ENCODE results near the gene CGREF1. TPM values are rescaled to one million over a fixed set of nuclear protein-coding genes. Genes with fewer than 3 reads are reported as not detected.
A peak's percentile ranks its signal among the peaks of the same experiment; 100 is the strongest.

The CGREF1 gene
- total RNA-seq, 1 experiment from 2014 or later: 5.0 TPM

DNA sequence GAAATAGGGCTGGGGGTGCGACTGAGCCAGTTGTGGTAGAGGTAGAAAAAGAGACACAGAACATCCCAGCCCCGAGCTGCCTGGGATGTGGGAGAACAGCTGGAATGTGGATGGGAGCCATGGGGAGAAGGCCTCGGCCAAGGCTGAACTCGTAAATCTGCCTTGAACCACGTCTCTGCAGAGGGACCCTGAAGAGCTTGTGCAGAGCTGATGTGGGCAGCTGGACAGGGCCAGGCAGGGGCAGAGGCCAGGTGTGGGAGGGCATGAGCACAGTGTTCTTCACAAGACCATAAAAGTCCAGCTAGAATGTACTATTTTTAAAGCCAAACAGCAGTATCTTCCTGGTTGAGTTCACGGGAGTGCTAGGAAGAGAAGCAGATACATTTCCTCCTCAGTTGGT lies 35.6 kb upstream of the CGREF1 start:
- BruUV-seq (replicated peaks): no TSS peak
- POLR2A ChIA-PET: no interaction called here
- no peaks in the 10 kb centered on the region for H3K36me3 Mint-ChIP-seq (ENCODE audit: insufficient read depth, unreplicated experiment)
- CTCF ChIA-PET: interaction anchor here (1.6 to 6.6 kb wide), 2 partner anchors 16 to 37 kb away, joined by 8 to 67 read pairs; no protein-coding TSS in a partner anchor
- H3K27ac Mint-ChIP-seq (ENCODE audit: unreplicated experiment): no peak overlapping the region
- no peak overlapping the region for H3K4me3 Mint-ChIP-seq (ENCODE audit: unreplicated experiment)
- no peak overlapping the region for H3K4me3 ChIP-seq (ENCODE audit: low read depth, low read length)
- H3K27me3 Mint-ChIP-seq (ENCODE audit: insufficient read depth, unreplicated experiment): no peaks in the 10 kb centered on the region
- no peaks in the 10 kb centered on the region for H3K36me3 ChIP-seq (ENCODE audit: control insufficient read depth, insufficient read depth, low read length)
- H3K4me1 Mint-ChIP-seq (ENCODE audit: low read depth, unreplicated experiment): no peaks in the 10 kb centered on the region
- H3K9me3 ChIP-seq: no peaks in the 10 kb centered on the region
- no peaks in the 10 kb centered on the region for H3K9me3 Mint-ChIP-seq (ENCODE audit: unreplicated experiment)
- TF ChIP-seq, protein P1, sequence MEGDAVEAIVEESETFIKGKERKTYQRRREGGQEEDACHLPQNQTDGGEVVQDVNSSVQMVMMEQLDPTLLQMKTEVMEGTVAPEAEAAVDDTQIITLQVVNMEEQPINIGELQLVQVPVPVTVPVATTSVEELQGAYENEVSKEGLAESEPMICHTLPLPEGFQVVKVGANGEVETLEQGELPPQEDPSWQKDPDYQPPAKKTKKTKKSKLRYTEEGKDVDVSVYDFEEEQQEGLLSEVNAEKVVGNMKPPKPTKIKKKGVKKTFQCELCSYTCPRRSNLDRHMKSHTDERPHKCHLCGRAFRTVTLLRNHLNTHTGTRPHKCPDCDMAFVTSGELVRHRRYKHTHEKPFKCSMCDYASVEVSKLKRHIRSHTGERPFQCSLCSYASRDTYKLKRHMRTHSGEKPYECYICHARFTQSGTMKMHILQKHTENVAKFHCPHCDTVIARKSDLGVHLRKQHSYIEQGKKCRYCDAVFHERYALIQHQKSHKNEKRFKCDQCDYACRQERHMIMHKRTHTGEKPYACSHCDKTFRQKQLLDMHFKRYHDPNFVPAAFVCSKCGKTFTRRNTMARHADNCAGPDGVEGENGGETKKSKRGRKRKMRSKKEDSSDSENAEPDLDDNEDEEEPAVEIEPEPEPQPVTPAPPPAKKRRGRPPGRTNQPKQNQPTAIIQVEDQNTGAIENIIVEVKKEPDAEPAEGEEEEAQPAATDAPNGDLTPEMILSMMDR (IDR thresholded peaks at IDR 0.05; ENCODE audit: insufficient read depth in 1 of 2, low read depth in 1 of 2, low read length in 1 of 2, severe bottlenecking in 1 of 2, unreplicated experiment in 1 of 2): no peak
- DNase-seq: no peak
- 0 out of 2 replicates have a peak, but pooled peaks cover 4% of the 10 kb centered on the region for H3K4me1 ChIP-seq
- no peaks in the 10 kb centered on the region for H3K27me3 ChIP-seq (replicated peaks; ENCODE audit: control insufficient read depth, insufficient read depth, low read length)
- intact Hi-C loops (cut with micrococcal nuclease; ENCODE audit: unreplicated experiment): no loop called here

DNA sequence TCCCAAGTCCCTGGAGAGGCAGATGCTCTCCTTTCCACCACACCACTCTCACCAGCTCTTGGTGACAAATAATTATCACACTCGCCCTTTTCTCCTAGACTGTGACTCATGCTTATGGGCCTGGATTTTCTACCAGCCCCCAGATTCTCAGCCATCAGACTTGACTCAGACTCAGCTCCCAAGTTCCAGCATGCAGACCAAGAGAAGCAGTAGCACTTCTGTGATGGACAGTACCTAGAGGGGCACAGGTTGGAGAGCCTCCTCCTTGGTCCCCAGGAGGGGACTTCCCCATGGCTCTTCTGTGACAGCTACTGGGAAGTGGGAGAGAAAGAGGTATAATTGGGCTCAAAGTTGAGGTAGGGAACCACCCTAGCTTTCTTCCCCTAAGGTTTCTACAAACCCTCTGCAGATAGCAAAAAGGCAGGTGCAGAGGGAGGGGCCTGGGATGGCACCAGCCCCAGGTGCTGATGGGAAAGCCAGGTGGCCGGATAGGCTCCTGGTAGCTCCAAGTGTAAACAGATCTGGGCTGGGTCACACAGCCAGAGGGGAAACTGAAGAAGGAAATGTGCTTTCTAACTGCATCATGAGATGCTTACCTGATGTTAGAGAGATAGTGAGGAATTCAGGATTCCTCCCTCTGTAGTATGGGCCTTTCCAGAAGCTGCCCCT lies 34.0 kb upstream of the CGREF1 start:
- POLR2A ChIA-PET: no interaction called here
- DNase-seq: no peak

DNA sequence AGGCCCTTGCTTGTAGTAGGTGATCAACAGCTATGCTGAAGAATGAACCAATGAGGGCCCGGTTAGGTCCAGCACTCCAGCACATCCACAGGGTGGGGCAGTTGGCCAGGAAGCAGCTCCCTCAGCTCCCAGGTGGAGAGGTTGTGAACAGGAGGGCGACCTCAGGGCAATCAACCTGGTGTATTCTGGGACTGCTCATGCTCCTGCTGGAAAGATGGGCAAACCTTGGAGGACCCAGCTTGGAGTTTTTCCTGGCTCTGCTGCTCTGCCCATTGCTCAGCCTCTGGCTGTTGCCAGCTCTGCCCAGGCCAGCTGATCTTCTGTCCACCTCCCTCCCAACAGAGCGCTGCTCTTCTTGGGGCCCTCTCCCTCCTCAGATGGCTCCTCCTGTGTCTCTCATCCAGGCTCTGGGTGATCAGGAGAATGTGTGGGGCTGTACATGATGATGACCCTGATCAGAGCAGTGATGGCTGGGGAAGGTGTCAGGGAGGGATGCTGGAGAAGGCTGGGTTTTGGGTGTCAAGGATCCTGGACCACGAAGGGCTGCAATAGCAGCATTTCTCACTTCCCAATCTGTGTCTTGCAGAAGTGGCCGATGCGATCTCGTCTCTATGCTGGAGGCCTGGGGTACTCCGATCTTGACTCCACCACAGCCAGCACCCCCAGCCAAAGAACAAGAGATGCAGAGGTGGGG lies 33.3 kb upstream of the CGREF1 start:
- Histone ChIP-seq H3K4me1 (0 out of 2 replicates have a peak, but pooled peaks cover 4% of the 10 kb centered on the region), H3K27me3 (replicated peaks; ENCODE audit: control insufficient read depth, insufficient read depth, low read length) (no peaks in the 10 kb centered on the region), H3K36me3 (ENCODE audit: control insufficient read depth, insufficient read depth, low read length) (no peaks in the 10 kb centered on the region), H3K9me3 (no peaks in the 10 kb centered on the region), H3K4me3 (ENCODE audit: low read depth, low read length) (no peak overlapping the region)
- DNase-seq: peak; percentile 67 to 75
- intact Hi-C loops (cut with micrococcal nuclease; ENCODE audit: unreplicated experiment): loop anchor here (1.0 kb wide), 1 partner anchor 39 kb away; no protein-coding TSS in a partner anchor
- H3K4me1 Mint-ChIP-seq (ENCODE audit: low read depth, unreplicated experiment): no peaks in the 10 kb centered on the region
- TF ChIP-seq, protein P1 (IDR thresholded peaks at IDR 0.05; ENCODE audit: insufficient read depth in 1 of 2, low read depth in 1 of 2, low read length in 1 of 2, severe bottlenecking in 1 of 2, unreplicated experiment in 1 of 2): peak; percentile 13 to 49
- no peaks in the 10 kb centered on the region for H3K36me3 Mint-ChIP-seq (ENCODE audit: insufficient read depth, unreplicated experiment)
- H3K4me3 Mint-ChIP-seq (ENCODE audit: unreplicated experiment): no peak overlapping the region
- no TSS peak for BruUV-seq (replicated peaks)
- ChIA-PET CTCF (interaction anchor here (0.7 to 6.6 kb wide), 8 partner anchors 18 to 151 kb away, joined by 3 to 67 read pairs (median 3); partner anchors contain the start of gene PREB), POLR2A (interaction anchor here (0.9 to 1.1 kb wide), 2 partner anchors 39 to 311 kb away, joined by 3 read pairs; no protein-coding TSS in a partner anchor)
- H3K27me3 Mint-ChIP-seq (ENCODE audit: insufficient read depth, unreplicated experiment): no peaks in the 10 kb centered on the region
- no peaks in the 10 kb centered on the region for H3K9me3 Mint-ChIP-seq (ENCODE audit: unreplicated experiment)
- no peak overlapping the region for H3K27ac Mint-ChIP-seq (ENCODE audit: unreplicated experiment)

More for the DNA sequence above, 34.0 kb upstream of the CGREF1 start:
- Histone ChIP-seq H3K27me3 (replicated peaks; ENCODE audit: control insufficient read depth, insufficient read depth, low read length) (no peaks in the 10 kb centered on the region), H3K4me3 (ENCODE audit: low read depth, low read length) (no peak overlapping the region), H3K4me1 (0 out of 2 replicates have a peak, but pooled peaks cover 4% of the 10 kb centered on the region), H3K36me3 (ENCODE audit: control insufficient read depth, insufficient read depth, low read length) (no peaks in the 10 kb centered on the region), H3K9me3 (no peaks in the 10 kb centered on the region)
- TF ChIP-seq, protein P1 (IDR thresholded peaks at IDR 0.05; ENCODE audit: insufficient read depth in 1 of 2, low read depth in 1 of 2, low read length in 1 of 2, severe bottlenecking in 1 of 2, unreplicated experiment in 1 of 2): no peak
- no peak overlapping the region for H3K4me3 Mint-ChIP-seq (ENCODE audit: unreplicated experiment)
- no peaks in the 10 kb centered on the region for H3K36me3 Mint-ChIP-seq (ENCODE audit: insufficient read depth, unreplicated experiment)
- no peaks in the 10 kb centered on the region for H3K27me3 Mint-ChIP-seq (ENCODE audit: insufficient read depth, unreplicated experiment)
- CTCF ChIA-PET: interaction anchor here (0.5 to 6.6 kb wide), 5 partner anchors 17 to 150 kb away, joined by 3 to 67 read pairs (median 6); partner anchors contain the start of gene PREB
- BruUV-seq (replicated peaks): no TSS peak
- intact Hi-C loops (cut with micrococcal nuclease; ENCODE audit: unreplicated experiment): loop anchor here (1.0 kb wide), 1 partner anchor 38 kb away; no protein-coding TSS in a partner anchor
- no peaks in the 10 kb centered on the region for H3K9me3 Mint-ChIP-seq (ENCODE audit: unreplicated experiment)
- no peak overlapping the region for H3K27ac Mint-ChIP-seq (ENCODE audit: unreplicated experiment)
- H3K4me1 Mint-ChIP-seq (ENCODE audit: low read depth, unreplicated experiment): no peaks in the 10 kb centered on the region
